ENCODE data around the gene MAGI1.

MAGI1 gene

DNA sequence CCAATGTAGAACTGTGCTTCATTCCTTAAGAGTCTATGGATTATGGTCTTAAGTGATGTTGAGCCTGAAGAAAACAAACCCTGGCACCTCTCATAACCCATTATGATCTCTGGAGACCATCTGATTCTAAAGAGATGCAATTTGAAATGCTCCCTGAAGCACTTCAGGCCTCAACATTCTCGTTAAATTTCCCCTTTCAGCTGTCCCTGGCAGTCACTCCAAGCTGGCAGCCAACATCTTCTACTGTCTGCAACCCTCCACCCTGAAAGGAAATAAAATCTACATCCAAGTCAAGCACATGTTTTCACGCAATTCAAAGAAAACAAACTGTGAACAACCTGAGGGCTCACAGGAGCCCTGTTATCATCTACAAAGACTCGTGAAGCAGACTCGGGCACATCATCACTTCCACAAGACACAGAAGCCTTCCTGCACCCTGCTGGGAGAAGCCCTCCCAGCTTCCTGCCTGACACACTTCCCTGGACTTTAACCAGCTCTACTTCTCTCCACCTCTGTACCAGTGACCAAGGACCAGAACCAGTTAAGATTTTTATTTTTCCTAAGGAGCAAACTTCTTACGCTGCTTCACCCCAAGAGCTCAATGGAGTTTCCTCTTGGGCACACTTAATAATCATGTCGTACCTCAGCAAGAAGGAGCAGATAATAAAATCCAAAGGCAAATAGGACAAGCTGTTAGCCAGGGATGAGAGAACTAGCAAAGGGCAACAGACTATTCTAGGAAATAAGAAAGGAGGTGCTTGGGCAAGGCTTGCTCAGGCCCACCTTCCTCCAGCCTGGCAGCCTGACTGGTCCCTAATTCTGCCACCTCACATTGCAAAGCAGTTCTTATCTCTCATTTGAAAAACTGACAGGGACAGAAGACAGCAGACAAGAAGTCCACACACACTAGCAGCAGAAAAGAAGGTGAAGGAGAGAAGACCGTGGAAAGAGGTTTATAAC is 67.1 kb downstream of the MAGI1 start:
- ATAC-seq: no peak

DNA sequence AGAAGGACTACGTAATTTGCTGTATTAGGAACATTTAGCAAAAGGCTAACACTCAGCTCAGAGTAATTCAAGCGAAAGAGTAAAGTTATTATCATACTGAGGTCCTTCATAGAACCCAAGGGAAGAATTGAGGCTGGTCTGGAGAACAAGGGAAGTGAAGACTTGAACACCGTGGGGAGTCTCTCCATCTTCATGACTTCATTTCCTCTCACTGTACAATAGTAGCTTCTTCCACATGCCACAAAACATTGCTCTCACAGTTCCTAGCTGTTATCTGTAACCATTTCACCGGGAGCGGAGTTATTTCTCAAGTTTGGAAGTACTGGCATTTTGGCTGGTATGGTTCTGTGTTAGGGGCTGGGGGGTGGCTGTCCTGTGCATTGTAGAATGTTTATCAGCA is 69.7 kb downstream of the MAGI1 start:
- no peak for ATAC-seq

DNA sequence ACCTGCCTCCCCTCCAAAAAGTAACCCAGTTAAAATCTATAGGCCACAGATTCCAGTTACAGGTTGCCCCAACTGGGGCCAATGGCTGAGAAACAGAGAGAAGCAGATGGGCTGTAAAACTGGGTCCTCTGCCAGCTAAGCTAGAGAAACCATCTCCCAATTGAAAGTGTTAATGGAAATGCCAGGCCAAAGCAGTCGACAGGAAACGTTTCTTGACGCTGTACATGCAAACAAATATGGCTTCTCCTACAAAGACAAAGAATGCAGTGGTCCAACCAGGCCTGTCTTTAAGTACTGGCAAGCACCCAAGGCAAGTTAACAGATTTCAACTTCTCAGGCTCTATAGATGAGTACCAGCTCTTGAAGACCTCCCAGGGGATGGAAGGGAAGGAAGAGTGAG is 71.3 kb downstream of the MAGI1 start:
- ATAC-seq: no peak

DNA sequence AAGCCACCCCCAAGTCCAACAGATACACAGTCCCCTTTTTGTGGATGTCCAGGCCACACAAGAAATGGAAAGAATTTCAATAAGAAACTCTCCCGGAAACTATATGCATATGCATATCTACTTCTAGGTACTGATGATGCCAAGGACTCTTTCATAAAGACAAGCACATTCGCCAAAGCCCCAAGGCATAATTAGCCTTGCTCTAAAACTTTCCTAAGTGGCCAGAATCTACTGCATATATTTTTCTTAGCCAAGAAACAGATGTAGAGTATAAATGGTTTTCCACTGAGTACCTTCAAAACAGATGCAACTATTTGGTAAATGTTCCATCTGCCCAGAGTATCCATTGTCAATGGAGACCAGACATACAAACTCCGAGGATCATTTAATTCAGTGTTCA is 73.9 kb downstream of the MAGI1 start:
- no peak for ATAC-seq

DNA sequence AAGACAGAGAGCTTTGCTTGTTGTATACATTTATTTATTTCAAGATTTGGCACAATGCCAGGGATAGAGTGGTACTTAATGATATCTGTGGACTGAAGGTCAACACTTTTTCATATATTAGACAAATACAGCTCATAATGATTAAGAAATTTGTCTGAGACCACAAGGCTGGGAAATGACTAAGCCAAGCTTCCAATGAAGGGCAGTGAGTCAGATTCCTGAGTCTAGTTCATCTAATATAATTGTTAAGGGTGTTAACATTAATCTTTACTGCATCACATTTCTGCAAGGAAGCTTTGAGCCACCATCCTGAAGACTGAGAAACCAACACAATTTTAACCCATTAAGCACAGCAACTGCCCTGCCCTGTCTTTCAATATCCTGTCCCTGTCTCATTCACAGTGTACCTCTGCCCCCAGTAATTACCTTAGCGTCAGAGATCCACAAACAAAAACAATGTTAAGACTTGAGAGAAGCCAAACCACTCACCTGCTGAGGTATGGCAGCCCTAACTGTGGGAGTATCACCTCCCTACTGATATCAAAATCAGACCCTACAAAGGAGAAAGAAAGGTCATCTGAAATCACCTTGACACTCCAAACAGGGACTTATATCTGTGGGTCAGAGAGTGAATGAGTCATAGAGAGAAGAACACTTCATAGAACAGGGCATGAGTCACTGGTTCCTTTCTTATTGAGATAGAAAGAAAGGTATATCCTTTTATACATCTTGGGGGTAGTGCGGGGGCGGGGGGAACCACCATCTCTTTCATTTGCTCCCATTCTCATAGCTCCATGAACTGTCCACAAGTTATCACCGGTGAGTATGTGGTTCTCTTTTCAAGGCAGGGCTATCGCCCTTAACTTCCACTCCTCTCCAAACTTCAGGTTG is 74.7 kb downstream of the MAGI1 start:
- ATAC-seq: peak; percentile 85 to 91

DNA sequence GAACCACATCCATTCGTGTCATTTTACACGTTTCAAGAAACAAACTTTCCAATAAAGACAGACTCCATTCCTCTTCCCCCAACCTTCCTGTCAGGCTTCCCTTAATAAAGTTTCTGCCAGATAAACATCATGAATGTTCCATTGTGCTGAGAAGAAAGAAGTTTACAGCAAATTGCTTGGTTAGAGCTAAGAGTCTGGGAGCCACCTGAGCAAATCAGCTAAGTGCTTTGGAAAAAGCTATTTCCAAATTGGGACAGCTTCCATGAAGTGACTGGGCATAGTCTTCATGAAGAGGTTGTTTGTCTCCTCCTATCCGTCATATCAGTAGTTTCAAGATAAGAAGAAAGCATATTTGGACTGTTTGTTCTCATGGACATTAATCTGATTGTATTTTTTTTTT is 77.0 kb downstream of the MAGI1 start:
- ATAC-seq: no peak

DNA sequence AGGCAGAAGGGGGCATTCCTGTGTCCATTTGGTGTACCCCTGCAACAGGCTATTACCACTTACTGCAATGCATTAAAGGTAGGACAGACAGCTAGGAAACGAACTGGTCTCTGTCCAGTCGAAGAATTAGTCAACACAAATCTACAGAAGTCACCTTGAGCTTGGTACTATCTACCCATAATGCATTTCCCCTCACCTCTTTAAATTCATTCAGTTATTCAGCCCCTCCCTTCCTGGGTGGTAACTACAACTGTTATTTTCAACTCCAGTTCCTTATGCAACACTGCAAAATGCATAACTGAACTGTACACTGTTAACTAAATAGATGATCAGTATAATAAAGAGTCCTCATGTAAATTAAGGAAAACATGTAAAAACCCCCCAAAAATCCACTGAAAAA is 77.6 kb downstream of the MAGI1 start:
- no peak for ATAC-seq

DNA sequence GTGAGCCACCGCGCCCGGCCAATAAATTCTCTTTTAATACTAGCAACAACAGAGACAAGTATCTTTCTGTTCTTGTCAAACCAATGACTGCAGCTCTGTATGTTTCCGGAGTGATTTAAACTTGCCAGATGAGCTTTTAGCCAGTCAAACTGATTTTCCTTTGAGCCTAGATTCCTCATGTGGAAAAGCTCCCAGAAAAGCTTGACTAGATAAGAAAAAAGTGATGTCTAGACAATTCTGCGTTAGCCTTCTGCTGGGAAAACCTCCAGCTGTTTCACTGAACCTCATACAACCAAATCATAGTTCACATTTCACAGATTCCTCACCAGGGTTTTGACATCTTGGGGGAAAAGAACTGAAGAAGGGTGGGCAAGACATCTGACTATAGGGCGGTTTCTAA is 78.6 kb downstream of the MAGI1 start:
- no peak for ATAC-seq

DNA sequence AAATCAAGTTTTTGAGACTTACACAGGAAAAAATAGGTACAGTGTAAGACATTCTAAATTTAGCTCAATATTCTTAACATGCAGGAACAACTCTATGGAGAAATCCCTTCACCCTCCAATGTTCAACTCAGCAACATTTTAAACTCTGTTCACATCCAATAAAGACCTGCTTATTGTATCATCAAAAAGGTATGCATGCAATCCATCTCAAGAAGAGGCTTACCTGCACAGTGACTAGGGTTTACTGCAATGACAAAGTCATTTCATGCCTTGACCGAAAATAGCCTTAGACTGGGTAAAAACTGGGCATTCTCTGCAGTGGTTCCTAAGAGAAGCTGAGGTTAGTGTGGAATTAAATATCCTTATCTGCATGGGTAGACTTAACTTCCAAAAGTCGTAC is 80.5 kb downstream of the MAGI1 start:
- ATAC-seq: no peak

DNA sequence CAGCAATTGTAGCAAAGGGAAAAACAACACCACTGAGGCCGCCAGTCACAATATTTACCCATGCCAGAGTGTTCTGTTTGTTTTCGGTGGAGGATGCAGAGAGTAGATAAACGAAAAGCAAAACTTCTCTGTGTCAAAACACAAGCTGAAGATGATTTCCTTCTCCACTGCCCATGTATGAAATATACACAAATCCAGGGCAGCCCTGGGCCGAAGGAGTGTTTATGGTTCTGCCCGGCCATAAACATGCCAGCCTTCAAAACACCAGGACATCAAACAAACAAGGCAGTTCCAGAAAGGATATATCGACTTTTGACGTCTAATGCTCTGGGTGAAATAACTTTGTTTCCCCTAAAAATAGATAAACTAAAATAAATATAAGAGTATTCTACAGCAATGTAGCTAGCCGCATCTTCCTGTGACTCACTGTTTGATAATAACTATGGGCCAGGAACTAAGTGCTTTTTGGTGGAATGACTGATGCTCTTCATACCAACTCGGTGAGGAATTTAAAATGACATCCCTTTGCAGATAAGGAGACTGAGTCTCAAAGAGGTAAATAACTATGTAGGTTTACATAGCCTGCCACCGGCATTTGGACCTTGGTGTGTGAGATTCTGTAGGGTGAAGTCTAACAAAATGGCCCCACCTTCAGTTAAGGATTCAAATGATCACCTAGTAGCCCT is 82.8 kb downstream of the MAGI1 start:
- no peak for ATAC-seq

DNA sequence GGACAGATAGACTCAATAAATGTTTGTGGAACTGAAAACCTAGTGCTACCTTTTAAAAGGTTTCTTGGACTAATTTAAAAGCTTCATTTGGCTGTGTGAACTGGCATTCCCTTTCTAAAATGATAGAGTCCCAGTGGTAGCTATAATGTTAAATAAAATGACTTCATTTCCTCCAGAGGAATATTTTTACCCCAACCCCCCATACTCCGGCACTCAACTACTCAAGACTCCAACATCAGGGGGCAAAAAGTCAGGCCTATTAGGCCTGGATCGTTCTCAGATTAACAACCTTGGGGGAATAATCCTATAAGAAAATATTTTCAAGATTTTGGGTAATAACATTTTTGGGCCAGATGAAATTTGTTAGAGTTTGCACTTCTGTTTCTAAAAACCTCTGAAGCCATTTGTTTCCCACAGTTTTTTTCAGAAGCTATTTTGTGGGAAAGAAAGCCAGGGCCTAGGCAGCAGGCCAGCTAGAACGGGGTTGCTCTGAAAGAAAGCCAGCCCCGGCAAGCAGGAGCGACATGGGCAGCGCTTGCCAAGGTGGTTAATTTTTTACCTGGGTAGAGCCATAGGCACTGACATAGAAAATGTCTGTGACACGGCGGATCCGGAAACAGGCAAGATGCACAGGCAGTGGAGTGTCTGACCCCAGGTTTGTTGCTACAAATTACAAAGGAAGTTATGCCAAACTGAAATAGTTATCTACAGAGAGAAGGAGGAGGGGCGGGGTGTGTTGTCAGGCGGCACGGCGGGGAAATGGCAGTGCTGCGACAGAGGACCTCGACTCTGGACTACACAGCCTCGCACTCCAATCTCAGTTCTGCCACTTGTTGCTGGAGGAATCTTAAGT is 84.6 kb downstream of the MAGI1 start:
- no peak for ATAC-seq

DNA sequence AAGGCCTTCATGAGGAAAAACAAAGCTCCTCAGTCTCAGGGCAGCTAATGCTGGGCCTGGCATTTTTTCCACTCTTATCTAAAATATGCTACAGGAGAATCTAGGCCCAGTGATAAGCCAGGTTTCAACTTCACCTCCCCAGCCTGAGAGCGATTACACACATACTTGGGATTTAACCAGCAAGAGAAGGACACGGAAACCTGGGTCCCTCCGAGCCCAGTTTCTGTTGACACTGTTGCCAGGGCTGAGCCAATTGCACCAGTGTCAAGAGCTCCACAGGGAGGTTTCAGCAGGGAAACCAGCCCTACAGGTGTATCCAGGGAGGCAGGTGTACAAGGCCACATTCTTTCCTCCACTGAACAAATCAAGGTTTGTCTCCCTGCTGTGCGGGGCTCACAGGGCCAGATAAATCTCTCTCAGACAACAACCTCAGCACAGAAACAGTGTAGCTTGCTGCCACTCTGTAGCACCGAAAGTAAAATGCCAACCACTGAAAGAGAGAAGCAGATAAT is 85.4 kb downstream of the MAGI1 start:
- ATAC-seq: no peak

DNA sequence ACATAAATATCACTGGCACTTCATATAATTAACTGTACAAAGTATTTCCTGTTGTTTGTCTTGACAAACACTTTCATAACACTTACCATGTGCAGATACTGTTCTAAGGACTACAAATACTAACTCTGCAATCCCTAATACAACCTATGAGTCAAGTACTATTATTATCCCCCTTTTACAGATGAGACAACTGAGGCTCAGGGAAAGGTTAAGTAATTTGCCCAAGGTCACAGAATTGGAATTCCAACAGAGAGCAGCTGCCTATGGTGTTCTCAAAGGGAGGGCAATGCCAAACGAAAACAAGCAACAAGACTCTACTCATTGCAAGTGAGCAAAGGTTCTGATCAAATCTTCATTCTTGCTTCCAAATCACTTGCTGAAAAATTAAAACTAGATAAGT is 85.9 kb downstream of the MAGI1 start:
- ATAC-seq: no peak

DNA sequence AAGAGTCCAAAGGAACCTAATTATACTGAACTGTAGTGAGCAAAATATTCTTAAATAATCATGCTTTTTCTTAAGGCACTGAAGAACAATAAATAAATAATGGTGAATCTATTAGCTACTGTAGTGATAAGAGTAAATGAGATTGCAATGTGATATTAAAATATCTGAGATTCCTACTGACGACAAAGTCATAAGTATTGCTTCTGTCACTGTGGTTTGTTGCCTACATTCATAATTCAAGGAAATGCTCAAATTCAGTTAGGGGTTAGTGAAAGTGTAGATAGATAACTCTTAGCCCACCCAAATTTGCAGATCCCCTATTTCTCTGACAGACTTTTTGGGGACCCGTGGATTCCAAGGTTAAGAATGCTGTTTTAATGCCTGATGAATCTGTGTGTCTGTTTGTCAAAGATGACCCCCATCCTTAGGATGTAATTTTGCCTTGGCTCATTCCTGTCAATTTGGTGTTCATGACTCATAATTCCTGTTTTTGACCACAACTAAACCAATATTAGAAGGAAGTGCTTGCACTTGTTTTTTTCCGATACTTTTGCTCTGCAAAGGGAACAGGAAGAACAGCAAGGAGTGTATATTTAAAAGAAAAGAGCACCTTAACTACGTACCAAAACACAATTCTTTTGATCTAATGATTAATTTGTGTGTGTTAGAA is 86.7 kb downstream of the MAGI1 start:
- ATAC-seq: no peak

DNA sequence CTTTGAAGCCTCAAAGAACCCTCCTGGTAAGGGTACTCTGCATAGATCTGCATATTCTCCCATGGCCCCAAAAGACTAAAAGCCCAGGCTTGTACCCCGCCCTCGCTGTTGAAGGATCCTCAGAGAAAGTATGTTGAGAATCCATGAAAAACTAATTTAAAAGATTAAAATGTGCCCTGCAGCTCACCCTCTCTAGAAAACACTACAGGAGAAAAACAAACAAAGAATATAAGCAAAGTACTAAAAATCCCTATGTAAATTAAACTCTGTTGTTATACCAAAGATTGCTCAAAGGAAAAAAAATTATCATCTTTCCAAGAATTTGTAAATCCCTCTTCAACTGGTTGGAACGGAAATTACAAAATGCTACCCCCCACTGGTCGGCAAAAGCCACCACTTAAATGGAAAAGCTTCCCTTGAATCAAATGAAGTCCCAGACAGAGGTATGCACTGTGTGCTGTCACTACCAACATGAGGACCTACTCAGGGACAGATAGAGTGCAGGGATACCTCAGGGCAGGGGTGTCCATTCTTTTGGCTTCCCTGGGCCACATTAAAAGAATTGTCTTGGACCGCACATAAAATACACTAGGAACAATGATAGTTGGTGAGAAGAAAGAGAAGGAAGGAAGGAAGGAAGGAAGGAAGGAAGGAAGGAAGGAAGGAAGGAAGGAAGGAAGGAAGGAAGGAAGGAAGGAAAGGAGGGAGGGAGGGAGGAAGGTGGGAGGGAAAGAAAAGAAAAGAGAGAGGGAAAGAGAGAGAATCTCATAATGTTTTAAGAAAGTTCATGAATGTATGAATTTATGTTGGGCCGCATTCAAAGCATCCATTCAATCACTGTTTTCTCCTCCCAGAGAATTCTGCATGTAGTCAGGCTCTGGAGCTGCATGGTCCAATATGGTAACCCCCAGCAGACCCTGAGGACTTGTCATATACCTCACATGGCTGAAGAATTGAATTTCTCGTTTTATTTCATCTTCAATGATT is 88.1 kb downstream of the MAGI1 start:
- ATAC-seq: no peak

DNA sequence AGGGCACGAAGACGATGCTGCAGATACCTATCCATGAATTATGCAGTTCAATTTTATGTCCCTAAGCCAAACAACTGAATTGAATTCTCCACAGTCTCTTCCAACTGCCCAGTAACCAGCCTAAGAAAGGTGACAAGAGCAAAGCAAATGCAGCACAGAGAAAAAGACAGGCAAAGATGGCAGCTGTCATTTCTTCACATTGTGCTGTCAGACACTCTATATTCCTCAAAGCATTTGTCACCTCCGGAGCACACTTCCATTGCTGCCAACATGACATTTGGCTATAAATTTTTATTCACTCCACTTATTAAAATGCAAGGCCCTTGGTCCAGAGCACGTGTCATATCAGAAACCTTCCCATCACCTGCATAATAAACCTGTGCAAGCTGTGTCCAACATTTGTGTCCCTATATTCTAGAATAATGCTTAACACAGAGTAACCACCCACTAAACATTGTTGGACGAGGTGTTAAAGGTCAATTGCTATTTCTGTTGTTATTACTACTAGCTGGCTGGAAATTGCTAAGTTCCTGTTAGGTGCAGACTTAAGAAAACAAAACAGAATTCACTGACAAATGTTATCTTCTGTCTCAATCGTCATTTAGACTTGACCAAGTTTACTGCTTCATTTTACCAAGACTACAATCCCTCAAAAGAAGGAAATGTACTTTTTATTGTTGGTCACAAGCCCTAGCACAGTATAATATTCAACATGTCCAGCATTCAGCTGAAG is 89.7 kb downstream of the MAGI1 start:
- ATAC-seq: no peak

DNA sequence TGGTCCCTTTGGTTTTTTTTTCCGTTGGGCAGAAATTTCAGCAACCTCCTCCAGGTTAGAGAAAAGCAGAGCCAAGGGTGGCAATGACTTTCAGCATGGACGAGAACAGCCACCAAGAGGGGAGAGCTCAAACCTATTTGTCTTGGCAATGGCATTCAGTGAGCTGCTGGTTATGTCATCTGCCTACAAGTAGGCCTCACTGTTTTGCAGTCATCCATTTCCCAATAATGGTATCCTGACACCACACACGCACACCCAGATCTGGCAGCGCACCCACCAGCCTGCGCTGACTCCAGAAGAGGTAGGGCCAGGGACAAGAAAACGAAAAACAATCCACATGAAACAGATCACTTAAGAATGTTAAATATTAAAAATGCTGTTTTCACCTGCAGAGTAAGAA is 92.3 kb downstream of the MAGI1 start:
- ATAC-seq: no peak

DNA sequence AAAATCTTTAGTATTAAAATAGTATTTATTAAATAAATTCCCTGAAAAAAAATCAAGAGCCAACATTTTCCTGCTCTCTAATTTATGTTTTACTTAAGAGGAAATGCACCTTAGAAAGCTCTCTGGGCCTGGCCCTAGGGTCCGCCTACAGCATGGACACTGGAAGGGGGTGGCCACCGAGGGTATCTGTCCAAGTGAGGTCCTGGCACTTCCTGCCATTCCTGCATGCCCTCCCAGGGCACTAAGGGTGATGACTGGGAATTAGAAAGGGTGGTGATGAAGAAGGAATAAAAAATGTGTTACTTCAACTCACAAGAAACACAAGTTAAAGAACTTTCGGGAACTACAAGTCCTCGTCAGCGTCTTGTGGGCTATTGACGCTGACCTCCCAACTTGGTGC is 92.8 kb downstream of the MAGI1 start:
- no peak for ATAC-seq

DNA sequence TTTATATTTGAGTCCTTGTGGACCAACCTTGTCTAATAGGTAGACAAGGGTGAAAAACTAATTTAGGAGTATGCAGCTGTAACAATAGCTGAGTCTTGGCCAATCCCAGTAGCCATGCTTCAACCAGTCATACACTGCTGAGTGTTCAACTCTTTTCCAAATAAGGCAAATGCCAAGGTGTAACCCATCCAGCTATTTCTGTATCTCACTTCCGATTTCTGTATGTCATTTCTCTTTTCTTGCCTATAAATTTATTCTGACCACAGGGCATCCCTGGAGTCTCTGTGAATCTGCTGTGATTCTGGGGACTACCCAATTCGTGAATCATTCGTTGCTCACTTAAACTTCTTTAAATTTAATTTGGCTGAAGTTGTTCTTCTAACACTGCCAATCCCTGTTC is 93.2 kb downstream of the MAGI1 start:
- no peak for ATAC-seq
